Body of pancreas (tissue), 4 donors: ENCODE measurements around the gene PRR5L. TPM values are rescaled to one million over a fixed set of nuclear protein-coding genes. Genes with fewer than 3 reads are reported as not detected.

Experiments
- ATAC-seq: fragments of 150-250 bp; one replicate; pipeline ENCODE4 v1.9.1; 2016
- DNase-seq, 4 donors: peaks; one replicate each; pipeline ENCODE4 v3.0.0-alpha.2; 2019
- H3K27ac ChIP-seq, 4 donors: fragments of 200-600 bp; sonication (generic); 1 replicate in 3 of 4; 2 replicates in 1 of 4; pipeline versions ENCODE4 v1.5.1 to v1.6.1; 2016 to 2019; ENCODE audit warnings: mild to moderate bottlenecking in 1 of 4, mixed read lengths in 1 of 4, moderate library complexity in 1 of 4
- H3K27me3 ChIP-seq, 2 donors: fragments of 200-600 bp; sonication (generic); one replicate each; pipeline ENCODE4 v1.6.0; 2016; ENCODE audit warnings: mild to moderate bottlenecking in 1 of 2
- H3K36me3 ChIP-seq, 2 donors: fragments of 200-600 bp; sonication (generic); replicated peaks in 1 of 2; 2 replicates each; pipeline ENCODE4 v1.5.1; 2016; ENCODE audit warnings: low read depth in 2 of 2; ENCODE audit not compliant: insufficient read depth in 1 of 2
- H3K4me1 ChIP-seq: fragments of 200-600 bp; sonication (generic); one replicate; pipeline ENCODE4 v1.6.0; 2016
- H3K4me3 ChIP-seq, 2 donors: fragments of 200-600 bp; sonication (generic); 1 replicate in 1 of 2; 2 replicates in 1 of 2; pipeline ENCODE4 v1.5.1; 2016 to 2019
- H3K9me3 ChIP-seq, 3 donors: fragments of 200-600 bp; sonication (generic); 1 replicate in 2 of 3; 2 replicates in 1 of 3; pipeline ENCODE4 v1.5.1; 2016
- POLR2A ChIP-seq, 3 donors: fragments of 450-650 bp; IDR thresholded peaks; one replicate each; pipeline ENCODE4 v1.6.1; 2016; ENCODE audit warnings: antibody characterized with exemption in 3 of 3, mild to moderate bottlenecking in 2 of 3
- WGBS, 2 donors: methylation state at CpG; one replicate each; pipeline ENCODE4 v1.1.5; 2017; 5-methylcytosine and 5-hydroxymethylcytosine counted together
- intact Hi-C: fragments of 100-400 bp; cut with DNase I; formaldehyde crosslinking; loops from one replicate; pipeline ENCODE4 v1.15.1; 2023
- total RNA-seq, 2 donors: library from RNA; depleted of rRNA; stranded (reverse); fragments of >200 nt; gene quantifications; one replicate each; pipeline ENCODE4 v1.1.0, GENCODE V29; 2016
- TF ChIP-seq, protein P1 (sequence below), 7 experiments: fragments of 450-650 bp in 4 of 7; fragments of 200-600 bp in 3 of 7; sonication (generic) in 3 of 7; IDR thresholded peaks; one replicate each; pipeline ENCODE4 v1.5.1; 2016 to 2019; ENCODE audit warnings: antibody characterized with exemption in 7 of 7

The PRR5L gene
- total RNA-seq, 2 donors from 2014 or later: 2.6 to 3.0 TPM

DNA sequence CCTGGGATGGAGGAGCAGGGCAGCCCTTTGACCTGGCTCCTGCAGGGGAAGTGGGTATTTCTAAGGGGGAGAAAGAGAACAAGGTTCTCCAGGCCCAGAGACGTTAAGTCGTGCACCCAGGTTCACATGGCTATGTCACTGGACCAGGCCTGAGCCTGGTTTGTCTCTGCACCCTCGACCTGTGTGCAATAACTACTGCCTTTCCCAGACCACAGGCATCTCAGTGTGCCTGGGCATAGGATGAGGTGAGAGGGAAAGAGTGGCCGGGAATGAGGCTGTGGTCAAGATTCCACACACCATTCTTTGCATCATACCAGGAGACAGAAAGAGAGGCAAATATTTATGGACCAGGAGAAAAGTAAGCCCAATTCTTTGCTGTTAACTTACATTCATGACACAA, 66.8 kb downstream of the PRR5L start:
- Histone ChIP-seq H3K4me1 (no peaks in the 10 kb centered on the region), H3K9me3 (no peaks in the 10 kb centered on the region), H3K4me3 (no peak overlapping the region), H3K36me3 (no peaks in the 10 kb centered on the region), H3K27me3 (no peaks in the 10 kb centered on the region), H3K27ac (no peak overlapping the region)
- 59 to 64% methylated on average over 4 of the region's 4 CpGs for WGBS, 2 donors
- TF ChIP-seq POLR2A (IDR thresholded peaks at IDR 0.05): no peak
- intact Hi-C loops: no loop called here
- no peak for ATAC-seq
- no peak for DNase-seq

DNA sequence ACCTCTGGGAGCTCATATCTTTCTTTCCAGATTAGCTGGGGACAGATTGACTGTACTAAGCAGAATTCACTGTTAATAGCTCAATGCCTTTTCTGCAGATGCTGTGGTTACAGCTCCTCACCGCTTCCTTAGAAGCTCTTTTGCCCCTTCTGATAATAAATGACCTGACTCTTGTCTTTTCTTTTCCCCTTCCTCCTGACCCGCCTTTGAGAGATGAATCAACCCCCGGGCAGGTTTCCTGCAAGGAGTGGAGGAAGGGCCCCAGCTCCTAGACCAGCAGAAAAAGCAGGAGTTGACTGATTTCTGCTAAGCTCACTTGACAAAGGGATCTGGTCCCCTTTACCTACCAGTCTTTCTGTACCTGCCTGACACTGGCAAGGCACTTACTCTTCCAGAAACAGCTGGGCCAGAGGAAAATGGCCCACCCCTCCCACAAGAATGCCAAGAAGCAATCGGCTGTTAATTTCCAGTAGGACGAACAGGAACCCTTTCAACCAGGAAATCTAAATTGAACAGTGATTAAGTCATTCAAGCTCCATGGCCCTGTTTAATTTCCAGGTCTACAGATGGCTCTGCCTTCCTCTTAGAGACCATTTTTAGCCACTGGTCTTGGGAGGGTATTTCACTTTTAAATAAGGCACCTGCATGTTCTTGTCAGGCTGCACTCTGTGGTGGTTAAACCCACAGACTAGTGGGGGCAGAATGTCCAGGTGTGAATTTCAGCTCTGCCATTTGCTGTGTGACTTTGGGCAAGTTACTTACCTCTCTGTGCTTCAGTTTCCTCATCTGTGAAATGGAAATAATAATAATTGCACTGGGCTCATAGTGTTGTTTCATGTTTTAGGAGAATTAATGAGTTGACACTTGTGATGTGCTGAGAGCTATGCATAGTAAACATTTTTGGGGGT, 67.5 kb downstream of the PRR5L start:
- H3K4me1 ChIP-seq: no peaks in the 10 kb centered on the region

GRCh38 chr11:36364551-36365325, 68.7 kb downstream of the PRR5L start:
- no peak overlapping the region for H3K4me3 ChIP-seq
- intact Hi-C loops: no loop called here
- 52 to 53% methylated on average over 10 of the region's 10 CpGs for WGBS, 2 donors
- no peak for ATAC-seq
- H3K27ac ChIP-seq: no peak overlapping the region
- TF ChIP-seq POLR2A (IDR thresholded peaks at IDR 0.05): no peak
- TF ChIP-seq, protein P1, sequence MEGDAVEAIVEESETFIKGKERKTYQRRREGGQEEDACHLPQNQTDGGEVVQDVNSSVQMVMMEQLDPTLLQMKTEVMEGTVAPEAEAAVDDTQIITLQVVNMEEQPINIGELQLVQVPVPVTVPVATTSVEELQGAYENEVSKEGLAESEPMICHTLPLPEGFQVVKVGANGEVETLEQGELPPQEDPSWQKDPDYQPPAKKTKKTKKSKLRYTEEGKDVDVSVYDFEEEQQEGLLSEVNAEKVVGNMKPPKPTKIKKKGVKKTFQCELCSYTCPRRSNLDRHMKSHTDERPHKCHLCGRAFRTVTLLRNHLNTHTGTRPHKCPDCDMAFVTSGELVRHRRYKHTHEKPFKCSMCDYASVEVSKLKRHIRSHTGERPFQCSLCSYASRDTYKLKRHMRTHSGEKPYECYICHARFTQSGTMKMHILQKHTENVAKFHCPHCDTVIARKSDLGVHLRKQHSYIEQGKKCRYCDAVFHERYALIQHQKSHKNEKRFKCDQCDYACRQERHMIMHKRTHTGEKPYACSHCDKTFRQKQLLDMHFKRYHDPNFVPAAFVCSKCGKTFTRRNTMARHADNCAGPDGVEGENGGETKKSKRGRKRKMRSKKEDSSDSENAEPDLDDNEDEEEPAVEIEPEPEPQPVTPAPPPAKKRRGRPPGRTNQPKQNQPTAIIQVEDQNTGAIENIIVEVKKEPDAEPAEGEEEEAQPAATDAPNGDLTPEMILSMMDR (IDR thresholded peaks at IDR 0.05): no peak
- no peaks in the 10 kb centered on the region for H3K4me1 ChIP-seq
- no peak for DNase-seq
- H3K9me3 ChIP-seq: no peaks in the 10 kb centered on the region
- H3K27me3 ChIP-seq: no peaks in the 10 kb centered on the region
- no peaks in the 10 kb centered on the region for H3K36me3 ChIP-seq

More for the DNA sequence above, 67.5 kb downstream of the PRR5L start:
- no peaks in the 10 kb centered on the region for H3K27me3 ChIP-seq
- intact Hi-C loops: no loop called here
- ATAC-seq (no peak), DNase-seq (no peak)
- H3K27ac ChIP-seq: no peak overlapping the region
- no peaks in the 10 kb centered on the region for H3K9me3 ChIP-seq
- TF ChIP-seq, protein P1 (IDR thresholded peaks at IDR 0.05): no peak
- no peak for TF ChIP-seq POLR2A (IDR thresholded peaks at IDR 0.05)
- no peak overlapping the region for H3K4me3 ChIP-seq
- WGBS, 2 donors: 53 to 55% methylated on average over 5 of the region's 5 CpGs
- no peaks in the 10 kb centered on the region for H3K36me3 ChIP-seq

DNA sequence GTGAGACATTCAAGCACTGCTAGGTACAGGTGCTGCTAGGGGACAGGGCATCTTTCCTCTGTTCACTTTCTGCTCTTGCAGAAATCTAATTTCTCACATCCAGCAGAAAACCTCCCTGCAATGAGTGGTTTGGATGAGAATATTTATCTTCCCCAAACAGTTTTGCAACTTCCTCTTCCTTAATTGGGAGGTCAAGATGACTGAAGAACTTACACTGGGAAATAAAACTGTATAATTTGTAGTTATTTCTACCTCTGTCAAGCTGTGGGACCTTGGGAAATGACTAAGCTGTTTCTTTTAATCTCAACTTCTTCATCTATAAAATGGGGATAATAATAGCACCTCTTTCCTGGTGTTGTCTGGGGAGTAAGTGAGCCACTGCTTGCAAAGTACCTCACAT, 69.8 kb downstream of the PRR5L start:
- Histone ChIP-seq H3K27ac (no peak overlapping the region), H3K4me3 (no peak overlapping the region), H3K36me3 (no peaks in the 10 kb centered on the region), H3K4me1 (no peaks in the 10 kb centered on the region), H3K27me3 (no peaks in the 10 kb centered on the region), H3K9me3 (no peaks in the 10 kb centered on the region)
- DNase-seq (no peak), ATAC-seq (no peak)
- TF ChIP-seq POLR2A (IDR thresholded peaks at IDR 0.05): no peak
- TF ChIP-seq, protein P1 (IDR thresholded peaks at IDR 0.05): no peak
- intact Hi-C loops: no loop called here
